HG03095 (cell line): Measurements from ENCODE around the gene TTC13.

Experiments
- ATAC-seq: cut with Tn5 transposase; IDR thresholded peaks from one replicate; pipeline ENCODE4 v1.9.1; 2021; ENCODE audit warnings: moderate library complexity; ENCODE audit not compliant: unreplicated experiment

Gene TTC13

GRCh38 chr1:230858236-230858820 lies 120.3 kb downstream of the TTC13 start:
- ATAC-seq = no peak

GRCh38 chr1:230857822-230858221 lies 120.8 kb downstream of the TTC13 start:
- ATAC-seq = no peak

DNA sequence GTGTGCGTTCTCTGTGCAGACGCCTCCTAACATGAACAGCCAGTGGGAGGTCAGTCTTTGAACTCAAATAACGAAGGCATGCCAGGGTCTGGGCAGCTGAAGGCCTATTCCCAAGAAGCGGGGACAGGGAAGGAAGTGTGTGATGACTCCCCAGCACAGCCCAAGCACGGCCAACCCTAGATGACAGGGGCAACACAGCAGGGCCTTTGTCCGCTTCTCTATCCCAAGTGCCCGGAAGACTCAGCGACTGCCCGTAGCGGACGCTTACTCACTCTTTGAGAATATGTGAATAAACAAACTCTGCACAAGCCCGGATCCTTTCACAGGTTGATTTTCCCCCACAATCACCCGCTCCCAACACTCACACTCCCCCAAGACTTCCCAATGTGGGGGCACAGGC lies 121.6 kb downstream of the TTC13 start:
- ATAC-seq = no peak
